Right renal pelvis (tissue), 4 donors: ENCODE measurements around the gene RNPEP. TPM values are rescaled to one million over a fixed set of nuclear protein-coding genes. Genes with fewer than 3 reads are reported as not detected.
"Not testable (repeated sequence)": the region's sequence is repeated elsewhere in the genome, so short reads cannot be mapped to it uniquely, and the experiment has no call there.

Source experiments
- DNase-seq, 4 donors: peaks; one replicate each; pipeline ENCODE4 v3.0.0-alpha.2; 2013; ENCODE audit warnings: low read depth in 4 of 4, low spot score in 3 of 4, missing footprints in 1 of 4
- polyA plus RNA-seq, 4 donors: library from polyadenylated mRNA; unstranded; fragments of 120-200 nt; gene quantifications; one replicate each; pipeline ENCODE4 v1.2.1, GENCODE V29; 2013; ENCODE audit not compliant: insufficient read length in 4 of 4

RNPEP gene
- polyA plus RNA-seq, 4 donors: 56.3 to 78.0 (median 58.2) TPM

DNA sequence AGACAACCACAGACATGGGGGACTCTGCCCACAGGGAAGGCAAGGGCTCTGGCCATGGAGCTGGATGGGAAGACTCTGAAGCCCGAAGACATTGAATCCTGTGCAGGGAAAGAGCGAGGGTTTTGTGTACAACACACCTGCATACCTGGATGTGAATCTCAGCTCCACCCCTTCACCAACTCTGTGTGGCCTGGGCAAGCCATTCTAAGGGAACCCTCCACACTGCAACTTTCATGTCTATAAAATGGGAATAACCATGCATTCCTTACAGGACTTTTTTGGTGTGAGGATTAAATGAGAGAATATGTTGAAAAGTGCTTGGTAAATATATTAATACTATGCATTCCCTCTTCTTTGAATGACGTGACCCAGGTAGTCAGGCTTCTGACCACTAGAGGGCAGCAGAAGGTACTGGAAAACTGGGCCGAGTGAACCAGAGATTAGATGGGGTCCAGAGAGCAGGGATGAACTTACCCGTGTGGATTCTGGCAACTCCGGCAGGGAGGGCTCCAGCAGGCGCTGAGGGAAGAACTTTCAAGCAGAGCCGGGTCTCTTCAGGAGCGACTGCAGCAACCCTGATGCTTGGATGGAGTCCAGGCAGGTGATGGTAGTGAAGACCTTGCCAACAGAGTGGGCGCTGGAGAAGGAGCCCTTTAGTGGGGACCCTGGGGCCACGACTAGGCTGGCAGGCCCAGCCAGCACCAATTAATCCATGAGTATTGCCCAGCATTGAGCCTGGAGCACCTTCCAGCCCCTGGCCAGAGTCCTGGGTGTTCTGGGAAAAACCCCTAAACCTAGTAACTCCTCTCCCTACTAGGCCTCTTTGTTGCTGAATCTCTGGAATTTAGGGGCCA, 27.1 kb downstream of the RNPEP start:
- peak; percentile 79 to 89 (median 82) for DNase-seq

GRCh38 chr1:202010180-202011015, 27.9 kb downstream of the RNPEP start, which contains the start of gene ELF3:
Gene ELF3 (plus strand): TSS chr1:202010587. CDS start chr1:202011137, 550 bp downstream.
- DNase-seq: peak in 3 of 4 donors; percentile 83 to 88 (median 88)

GRCh38 chr1:202011994-202012393, 29.5 kb downstream of the RNPEP start:
- DNase-seq: no peak

GRCh38 chr1:202012544-202013478, 30.4 kb downstream of the RNPEP start:
- no peak for DNase-seq

DNA sequence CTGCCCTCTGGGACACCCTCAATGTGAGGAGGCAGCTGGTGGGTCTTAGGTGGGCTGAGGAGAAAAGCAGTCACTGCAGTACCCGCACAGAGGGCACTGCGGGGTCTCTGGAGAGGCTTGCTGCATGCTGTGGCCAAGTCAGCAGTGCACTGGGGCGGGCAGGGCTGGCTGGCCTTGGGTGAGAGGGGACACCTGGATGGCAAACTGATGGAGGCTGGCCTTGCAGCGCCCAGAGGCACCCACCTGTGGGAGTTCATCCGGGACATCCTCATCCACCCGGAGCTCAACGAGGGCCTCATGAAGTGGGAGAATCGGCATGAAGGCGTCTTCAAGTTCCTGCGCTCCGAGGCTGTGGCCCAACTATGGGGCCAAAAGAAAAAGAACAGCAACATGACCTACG, 31.2 kb downstream of the RNPEP start:
- no peak for DNase-seq

DNA sequence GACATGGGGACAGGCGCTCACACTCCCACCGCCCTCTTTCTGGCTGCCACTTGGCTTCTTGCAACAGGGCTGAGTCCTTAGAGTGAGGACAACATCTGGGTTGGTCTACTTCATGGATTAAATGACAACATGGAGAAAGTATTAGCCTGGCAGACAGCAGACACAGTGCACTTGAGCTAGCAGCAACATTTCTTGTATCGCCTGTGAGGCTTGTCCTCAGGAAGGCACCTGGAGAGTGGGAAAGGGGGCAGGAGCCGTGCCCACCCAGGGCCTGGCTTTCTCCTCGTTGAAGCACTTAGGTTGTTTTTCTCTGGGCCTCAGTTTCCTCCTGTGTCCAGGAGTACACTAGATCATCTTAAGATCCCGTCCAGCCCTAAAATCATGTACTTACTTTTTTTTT, 31.6 kb downstream of the RNPEP start:
- DNase-seq: no peak

DNA sequence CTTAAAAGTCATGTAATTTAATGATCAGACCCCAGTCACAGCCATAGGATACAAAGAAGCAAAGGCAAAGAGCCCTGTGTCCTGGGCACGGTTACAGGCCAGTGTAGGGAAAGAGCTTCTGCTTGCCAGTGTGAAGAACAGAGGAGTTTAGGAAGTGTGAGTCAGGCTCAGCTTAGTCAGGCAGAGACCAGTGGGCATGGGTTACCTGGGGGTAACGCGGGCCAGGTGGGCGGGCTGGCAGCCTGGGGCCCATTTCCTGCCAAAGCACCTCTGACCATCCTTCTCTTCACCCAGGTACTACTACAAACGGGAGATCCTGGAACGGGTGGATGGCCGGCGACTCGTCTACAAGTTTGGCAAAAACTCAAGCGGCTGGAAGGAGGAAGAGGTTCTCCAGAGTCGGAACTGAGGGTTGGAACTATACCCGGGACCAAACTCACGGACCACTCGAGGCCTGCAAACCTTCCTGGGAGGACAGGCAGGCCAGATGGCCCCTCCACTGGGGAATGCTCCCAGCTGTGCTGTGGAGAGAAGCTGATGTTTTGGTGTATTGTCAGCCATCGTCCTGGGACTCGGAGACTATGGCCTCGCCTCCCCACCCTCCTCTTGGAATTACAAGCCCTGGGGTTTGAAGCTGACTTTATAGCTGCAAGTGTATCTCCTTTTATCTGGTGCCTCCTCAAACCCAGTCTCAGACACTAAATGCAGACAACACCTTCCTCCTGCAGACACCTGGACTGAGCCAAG, 32.6 kb downstream of the RNPEP start:
- no peak for DNase-seq

DNA sequence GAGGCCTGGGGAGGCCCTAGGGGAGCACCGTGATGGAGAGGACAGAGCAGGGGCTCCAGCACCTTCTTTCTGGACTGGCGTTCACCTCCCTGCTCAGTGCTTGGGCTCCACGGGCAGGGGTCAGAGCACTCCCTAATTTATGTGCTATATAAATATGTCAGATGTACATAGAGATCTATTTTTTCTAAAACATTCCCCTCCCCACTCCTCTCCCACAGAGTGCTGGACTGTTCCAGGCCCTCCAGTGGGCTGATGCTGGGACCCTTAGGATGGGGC, 33.2 kb downstream of the RNPEP start:
- no peak for DNase-seq

GRCh38 chr1:202016022-202016810, 33.8 kb downstream of the RNPEP start:
- DNase-seq: no peak

DNA sequence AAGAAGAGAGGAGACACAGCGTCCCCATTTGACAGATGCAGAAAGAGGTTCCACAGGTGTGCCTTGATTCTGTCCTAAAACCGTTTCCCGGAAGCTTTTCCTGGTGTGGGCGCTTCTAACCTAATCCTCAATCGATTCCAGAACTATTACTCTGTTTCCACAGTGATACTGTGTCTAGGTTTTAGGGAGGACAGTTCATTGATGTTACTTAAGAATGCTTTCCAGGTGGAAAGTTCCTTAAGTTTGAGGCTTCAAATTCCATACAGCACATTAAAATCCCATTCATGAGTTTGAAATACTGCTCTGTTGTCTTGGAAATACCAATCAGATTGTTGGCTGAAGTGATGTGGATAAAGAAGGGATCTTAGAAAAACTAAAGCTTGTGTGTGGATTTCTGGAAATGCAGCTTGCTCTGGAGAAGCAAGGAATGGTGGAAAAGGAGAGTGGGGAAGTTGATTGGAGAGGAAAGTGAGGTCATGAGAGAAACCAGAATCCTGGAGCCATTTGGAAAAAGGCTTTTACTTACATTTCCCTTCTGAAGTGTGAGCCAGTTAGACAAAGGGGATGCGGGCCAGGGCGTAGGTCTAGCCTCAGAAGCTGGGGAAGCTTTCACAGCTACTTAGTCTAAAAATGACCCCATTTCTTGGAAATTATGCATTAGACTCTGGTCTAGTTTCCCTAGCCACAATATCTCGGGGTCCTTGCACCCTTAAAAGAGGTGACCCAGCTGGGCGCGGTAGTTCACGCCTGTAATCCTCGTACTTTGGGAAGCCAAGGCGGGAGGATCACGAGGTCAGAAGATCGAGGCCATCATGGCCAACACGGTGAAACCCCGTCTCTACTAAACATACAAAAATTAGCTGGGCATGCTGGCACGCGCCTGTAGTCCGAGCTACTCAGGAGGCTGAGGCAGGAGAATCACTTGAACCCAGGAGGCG, 34.6 kb downstream of the RNPEP start:
- no peak for DNase-seq

GRCh38 chr1:202017749-202018467, 35.5 kb downstream of the RNPEP start:
- no peak for DNase-seq

GRCh38 chr1:202018468-202019234, 36.2 kb downstream of the RNPEP start:
- DNase-seq: no peak

DNA sequence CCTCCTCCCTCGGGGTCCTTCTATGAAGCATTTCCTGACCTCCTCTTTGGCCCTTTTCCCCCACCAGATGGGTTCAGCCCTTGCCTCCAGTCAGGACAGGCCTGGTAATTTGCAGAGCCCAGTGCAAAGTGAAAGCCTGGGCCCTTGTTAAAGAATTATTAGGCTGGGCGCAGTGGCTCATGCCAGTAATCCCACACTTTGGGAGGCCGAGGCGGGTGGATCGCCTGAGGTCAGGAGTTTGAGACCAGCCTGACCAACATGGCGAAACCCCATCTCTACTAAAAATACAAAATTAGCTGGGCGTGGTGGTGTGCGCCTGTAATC, 36.7 kb downstream of the RNPEP start:
- DNase-seq: not testable (repeated sequence)

GRCh38 chr1:202023001-202023433, 40.6 kb downstream of the RNPEP start:
- no peak for DNase-seq

GRCh38 chr1:202029171-202029665, 46.8 kb downstream of the RNPEP start:
- DNase-seq: no peak

- no peak for DNase-seq
Measured at GRCh38 chr1:202029727-202030126, 47.3 kb downstream of the RNPEP start.

DNA sequence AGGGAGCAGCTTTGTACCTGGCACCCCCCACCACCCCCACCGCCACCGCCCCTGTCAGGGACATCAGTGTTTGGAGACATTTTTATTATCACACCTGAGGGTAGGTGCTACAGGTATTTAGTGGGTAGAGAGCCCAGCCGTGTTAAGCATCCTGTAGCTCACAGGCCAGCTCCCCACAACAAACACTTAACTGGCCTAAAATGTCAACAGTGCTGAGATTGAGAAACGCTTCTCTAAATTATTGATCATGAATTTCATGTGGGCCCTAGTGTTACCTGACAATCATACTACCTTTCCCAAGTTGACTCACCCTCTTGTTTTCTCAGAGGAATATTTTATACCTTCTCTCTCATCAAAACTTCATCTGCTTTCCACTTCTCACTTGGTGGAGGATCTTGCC, 49.3 kb downstream of the RNPEP start:
- no peak for DNase-seq
